ENCODE data around the gene MLXIP.

- TF ChIP-seq CTCF (IDR thresholded peaks at IDR 0.05; ENCODE audit: insufficient read depth, low read length, poor library complexity, severe bottlenecking) (no peak), EZH2phosphoT487 (conservative IDR thresholded peaks at IDR 0.05; ENCODE audit: low read length) (no peak)
These were observed 2.6 kb downstream of the MLXIP start for GRCh38 chr12:122081083-122081696.
